HEK293 (cell line): Measurements from ENCODE around the gene ACRBP.

Experiments used
- CTCF ChIP-seq: fragments of 450-650 bp; formaldehyde crosslinking; IDR thresholded peaks from 2 replicates; pipeline ENCODE4 v1.5.1; 2016; ENCODE audit warnings: missing biosample characterization, missing genetic modification characterization
- MEIS1 ChIP-seq: sonication (generic); formaldehyde crosslinking; IDR thresholded peaks from 2 replicates; pipeline ENCODE4 v1.8.1; 2022; ENCODE audit warnings: missing genetic modification reagents, mild to moderate bottlenecking, borderline replicate concordance
- REST ChIP-seq: fragments of 450-650 bp; formaldehyde crosslinking; IDR thresholded peaks from 2 replicates; pipeline ENCODE4 v1.5.1; 2016; ENCODE audit warnings: missing biosample characterization, missing genetic modification characterization
- ZBTB7A ChIP-seq: fragments of 450-650 bp; formaldehyde crosslinking; IDR thresholded peaks from 2 replicates; pipeline ENCODE4 v1.5.1; 2016; ENCODE audit warnings: low read depth, missing biosample characterization, missing genetic modification characterization
- ZEB2 ChIP-seq: fragments of 450-650 bp; formaldehyde crosslinking; IDR thresholded peaks from 2 replicates; pipeline ENCODE4 v1.5.1; 2016; ENCODE audit warnings: missing biosample characterization, missing genetic modification characterization
- ZNF274 ChIP-seq, 2 experiments: fragments of 200-500 bp in 1 of 2; fragments of 450-650 bp in 1 of 2; sonication (Bioruptor generic) in 1 of 2; formaldehyde crosslinking in 1 of 2; IDR thresholded peaks; 2 replicates each; pipeline versions ENCODE4 v1.5.1 to v1.6.1; 2014 to 2016; ENCODE audit warnings: borderline replicate concordance in 1 of 2, inconsistent platforms in 1 of 2, low read length in 1 of 2, missing biosample characterization in 1 of 2, missing genetic modification characterization in 1 of 2
- ZNF513 ChIP-seq: fragments of 450-650 bp; IDR thresholded peaks from 2 replicates; pipeline ENCODE4 v1.5.1; 2018; ENCODE audit warnings: missing biosample characterization, missing genetic modification characterization
- ZNF610 ChIP-seq: fragments of 450-650 bp; formaldehyde crosslinking; IDR thresholded peaks from 2 replicates; pipeline ENCODE4 v1.5.1; 2016; ENCODE audit warnings: missing biosample characterization, missing genetic modification characterization, borderline replicate concordance
- ZSCAN30 ChIP-seq: fragments of 450-650 bp; IDR thresholded peaks from 2 replicates; pipeline ENCODE4 v1.5.1; 2018; ENCODE audit warnings: missing biosample characterization, mild to moderate bottlenecking, missing genetic modification characterization, moderate library complexity

- TF ChIP-seq ZNF610 (tag by site-specific recombination) (no peak), MEIS1 (CRISPR knock-in tag) (no peak), REST (tag by site-specific recombination) (no peak), ZNF513 (tag by site-specific recombination) (no peak), ZBTB7A (no peak), CTCF (no peak), ZNF274 (IDR thresholded peaks at IDR 0.05; ENCODE audit: low read length) (no peak), ZNF274 (tag by site-specific recombination; IDR thresholded peaks at IDR 0.05; ENCODE audit: borderline replicate concordance) (peak; percentile 54; the same call in 1 of the 2 replicates), ZEB2 (tag by site-specific recombination) (no peak), ZSCAN30 (tag by site-specific recombination) (no peak)
These were observed 3.5 kb downstream of the ACRBP start for GRCh38 chr12:6643569-6644256.
